ENCODE data around the gene MIPOL1. TPM values are rescaled to one million over a fixed set of nuclear protein-coding genes. Genes with fewer than 3 reads are reported as not detected.

The MIPOL1 gene
- total RNA-seq, 1 experiment from 2014 or later = 18.7 TPM

DNA sequence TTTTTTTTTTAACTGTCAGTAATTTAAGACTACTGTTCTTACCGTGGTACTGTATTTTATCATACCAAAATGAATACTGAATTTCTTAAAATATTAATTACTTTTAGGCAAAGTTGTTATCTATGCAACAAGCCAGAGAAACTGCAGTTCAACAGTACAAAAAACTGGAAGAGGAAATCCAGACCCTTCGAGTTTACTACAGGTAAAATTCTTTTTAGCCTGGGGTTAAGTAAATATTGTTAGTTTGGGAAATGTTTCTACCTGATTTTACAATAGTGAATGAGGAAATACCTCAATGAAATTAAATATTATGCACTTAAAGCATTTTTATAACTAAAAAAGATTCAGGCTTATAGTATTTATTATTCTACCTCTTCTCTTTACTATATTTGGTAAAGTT is 225.0 kb downstream of the MIPOL1 start:
- Histone ChIP-seq H3K9me3 (no peaks in the 10 kb centered on the region), H3K4me1 (peaks cover 14% of the 10 kb centered on the region), H3K27me3 (replicated peaks; ENCODE audit: control insufficient read depth, insufficient read depth, low read length) (no peaks in the 10 kb centered on the region), H3K36me3 (ENCODE audit: control insufficient read depth, insufficient read depth, low read length) (no peaks in the 10 kb centered on the region), H3K4me3 (ENCODE audit: low read depth, low read length) (no peak overlapping the region)
- BruUV-seq (replicated peaks) = no TSS peak
- H3K36me3 Mint-ChIP-seq (ENCODE audit: insufficient read depth, unreplicated experiment) = peaks cover 13% of the 10 kb centered on the region
- H3K9me3 Mint-ChIP-seq (ENCODE audit: unreplicated experiment) = peaks cover 24% of the 10 kb centered on the region
- no peaks in the 10 kb centered on the region for H3K27me3 Mint-ChIP-seq (ENCODE audit: insufficient read depth, unreplicated experiment)
- POLR2A ChIA-PET = no interaction called here
- H3K27ac Mint-ChIP-seq (ENCODE audit: unreplicated experiment) = no peak overlapping the region
- CTCF ChIA-PET = no interaction called here
- no peak for DNase-seq
- H3K4me3 Mint-ChIP-seq (ENCODE audit: unreplicated experiment) = no peak overlapping the region
- intact Hi-C loops (cut with micrococcal nuclease; ENCODE audit: unreplicated experiment) = no loop called here
- H3K4me1 Mint-ChIP-seq (ENCODE audit: low read depth, unreplicated experiment) = no peaks in the 10 kb centered on the region
- TF ChIP-seq, protein P1, sequence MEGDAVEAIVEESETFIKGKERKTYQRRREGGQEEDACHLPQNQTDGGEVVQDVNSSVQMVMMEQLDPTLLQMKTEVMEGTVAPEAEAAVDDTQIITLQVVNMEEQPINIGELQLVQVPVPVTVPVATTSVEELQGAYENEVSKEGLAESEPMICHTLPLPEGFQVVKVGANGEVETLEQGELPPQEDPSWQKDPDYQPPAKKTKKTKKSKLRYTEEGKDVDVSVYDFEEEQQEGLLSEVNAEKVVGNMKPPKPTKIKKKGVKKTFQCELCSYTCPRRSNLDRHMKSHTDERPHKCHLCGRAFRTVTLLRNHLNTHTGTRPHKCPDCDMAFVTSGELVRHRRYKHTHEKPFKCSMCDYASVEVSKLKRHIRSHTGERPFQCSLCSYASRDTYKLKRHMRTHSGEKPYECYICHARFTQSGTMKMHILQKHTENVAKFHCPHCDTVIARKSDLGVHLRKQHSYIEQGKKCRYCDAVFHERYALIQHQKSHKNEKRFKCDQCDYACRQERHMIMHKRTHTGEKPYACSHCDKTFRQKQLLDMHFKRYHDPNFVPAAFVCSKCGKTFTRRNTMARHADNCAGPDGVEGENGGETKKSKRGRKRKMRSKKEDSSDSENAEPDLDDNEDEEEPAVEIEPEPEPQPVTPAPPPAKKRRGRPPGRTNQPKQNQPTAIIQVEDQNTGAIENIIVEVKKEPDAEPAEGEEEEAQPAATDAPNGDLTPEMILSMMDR (IDR thresholded peaks at IDR 0.05; ENCODE audit: insufficient read depth in 1 of 2, low read depth in 1 of 2, low read length in 1 of 2, severe bottlenecking in 1 of 2, unreplicated experiment in 1 of 2) = no peak

DNA sequence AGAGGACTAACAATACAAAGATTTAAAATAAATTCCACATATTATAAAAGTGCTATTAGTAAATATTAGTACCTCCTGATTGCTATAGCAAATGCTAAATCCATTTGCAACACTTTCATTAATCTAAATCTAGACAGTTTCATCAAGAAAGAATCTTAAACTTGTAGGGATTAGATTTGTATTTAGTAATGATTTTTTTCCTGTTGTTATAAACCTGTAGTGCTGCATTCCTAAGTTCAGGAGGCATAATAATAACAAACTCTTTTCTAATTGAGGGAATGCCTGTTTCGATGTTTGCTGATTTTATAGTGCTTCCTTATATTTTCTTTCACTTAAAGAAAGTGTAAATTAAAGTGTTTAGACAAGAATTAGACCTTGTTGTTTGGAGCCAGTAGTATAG is 231.2 kb downstream of the MIPOL1 start:
- no peak for DNase-seq
- TF ChIP-seq, protein P1 (IDR thresholded peaks at IDR 0.05; ENCODE audit: insufficient read depth in 1 of 2, low read depth in 1 of 2, low read length in 1 of 2, severe bottlenecking in 1 of 2, unreplicated experiment in 1 of 2) = no peak
- Histone ChIP-seq H3K9me3 (no peaks in the 10 kb centered on the region), H3K36me3 (ENCODE audit: control insufficient read depth, insufficient read depth, low read length) (no peaks in the 10 kb centered on the region), H3K4me1 (peaks cover 24% of the 10 kb centered on the region), H3K27me3 (replicated peaks; ENCODE audit: control insufficient read depth, insufficient read depth, low read length) (no peaks in the 10 kb centered on the region), H3K4me3 (ENCODE audit: low read depth, low read length) (no peak overlapping the region)
- no TSS peak for BruUV-seq (replicated peaks)
- H3K4me1 Mint-ChIP-seq (ENCODE audit: low read depth, unreplicated experiment) = peaks cover 7% of the 10 kb centered on the region
- intact Hi-C loops (cut with micrococcal nuclease; ENCODE audit: unreplicated experiment) = no loop called here
- peaks cover 13% of the 10 kb centered on the region for H3K36me3 Mint-ChIP-seq (ENCODE audit: insufficient read depth, unreplicated experiment)
- H3K4me3 Mint-ChIP-seq (ENCODE audit: unreplicated experiment) = no peak overlapping the region
- no peaks in the 10 kb centered on the region for H3K27me3 Mint-ChIP-seq (ENCODE audit: insufficient read depth, unreplicated experiment)
- ChIA-PET POLR2A (interaction anchor here (0.6 kb wide), 2 partner anchors 24 to 1719 kb away, joined by 3 to 5 read pairs; no protein-coding TSS in a partner anchor), CTCF (interaction anchor here (0.6 kb wide), 1 partner anchor 38 kb away, joined by 4 read pairs; no protein-coding TSS in a partner anchor)
- peaks cover 24% of the 10 kb centered on the region for H3K9me3 Mint-ChIP-seq (ENCODE audit: unreplicated experiment)
- peak overlapping the region; percentile 24 for H3K27ac Mint-ChIP-seq (ENCODE audit: unreplicated experiment)

DNA sequence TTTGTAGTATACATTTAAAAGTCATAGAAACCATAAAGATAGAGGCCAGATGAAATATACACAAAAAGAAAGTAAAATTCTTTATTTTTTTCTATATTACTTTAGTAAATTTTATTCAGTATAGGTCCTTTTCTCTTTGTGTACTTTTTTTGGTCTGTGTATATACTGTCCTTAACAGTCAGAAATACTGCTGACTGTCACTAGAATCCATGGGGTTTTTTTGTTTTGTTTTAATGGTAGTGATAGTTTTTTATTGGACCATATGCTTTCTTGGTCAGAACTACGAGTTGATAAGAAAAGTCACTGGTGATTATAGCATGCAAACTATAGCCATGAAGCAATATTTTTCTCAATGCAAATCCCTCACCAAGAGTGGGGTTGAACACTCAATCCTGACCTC is 231.9 kb downstream of the MIPOL1 start:
- H3K36me3 Mint-ChIP-seq (ENCODE audit: insufficient read depth, unreplicated experiment) = peaks cover 13% of the 10 kb centered on the region
- H3K4me3 ChIP-seq (ENCODE audit: low read depth, low read length) = no peak overlapping the region
- DNase-seq = no peak
- no peaks in the 10 kb centered on the region for H3K9me3 ChIP-seq
- BruUV-seq (replicated peaks) = no TSS peak
- peaks cover 7% of the 10 kb centered on the region for H3K4me1 Mint-ChIP-seq (ENCODE audit: low read depth, unreplicated experiment)
- H3K27me3 Mint-ChIP-seq (ENCODE audit: insufficient read depth, unreplicated experiment) = no peaks in the 10 kb centered on the region
- no peak overlapping the region for H3K4me3 Mint-ChIP-seq (ENCODE audit: unreplicated experiment)
- CTCF ChIA-PET = no interaction called here
- H3K27ac Mint-ChIP-seq (ENCODE audit: unreplicated experiment) = no peak overlapping the region
- POLR2A ChIA-PET = no interaction called here
- H3K9me3 Mint-ChIP-seq (ENCODE audit: unreplicated experiment) = peaks cover 26% of the 10 kb centered on the region
- intact Hi-C loops (cut with micrococcal nuclease; ENCODE audit: unreplicated experiment) = no loop called here
- no peaks in the 10 kb centered on the region for H3K27me3 ChIP-seq (replicated peaks; ENCODE audit: control insufficient read depth, insufficient read depth, low read length)
- H3K4me1 ChIP-seq = peaks cover 24% of the 10 kb centered on the region
- H3K36me3 ChIP-seq (ENCODE audit: control insufficient read depth, insufficient read depth, low read length) = no peaks in the 10 kb centered on the region
- TF ChIP-seq, protein P1 (IDR thresholded peaks at IDR 0.05; ENCODE audit: insufficient read depth in 1 of 2, low read depth in 1 of 2, low read length in 1 of 2, severe bottlenecking in 1 of 2, unreplicated experiment in 1 of 2) = no peak
